ENCODE measurements around the gene CRLF1.

Gene CRLF1

GRCh38 chr19:18649371-18650020, 42.9 kb upstream of the CRLF1 start:
- Histone ChIP-seq H3K27ac (no peak overlapping the region), H3K9ac (ENCODE audit: insufficient read length) (no peak overlapping the region), H3K4me3 (no peak overlapping the region), H3K36me3 (ENCODE audit: insufficient read depth, low read length) (no peaks in the 10 kb centered on the region), H3K9me3 (ENCODE audit: low read depth, low read length) (no peaks in the 10 kb centered on the region)
- no peak for TF ChIP-seq FOXP2 (optimal IDR thresholded peaks at IDR 0.05; ENCODE audit: control extremely low read depth, extremely low read length, insufficient read depth)
- no peak for TF ChIP-seq EZH2 (IDR thresholded peaks at IDR 0.05)
- TF ChIP-seq POLR2AphosphoS5 (IDR thresholded peaks at IDR 0.05; ENCODE audit: borderline replicate concordance, low read depth, low read length): no peak
- no peak for DNase-seq (ENCODE audit: low read depth, low spot score)

GRCh38 chr19:18648973-18649315, 42.3 kb upstream of the CRLF1 start:
- H3K9me3 ChIP-seq (ENCODE audit: low read depth, low read length): no peaks in the 10 kb centered on the region
- H3K9ac ChIP-seq (ENCODE audit: insufficient read length): no peak overlapping the region
- no peak for DNase-seq (ENCODE audit: low read depth, low spot score)
- no peak overlapping the region for H3K27ac ChIP-seq
- H3K4me3 ChIP-seq: no peak overlapping the region
- no peaks in the 10 kb centered on the region for H3K36me3 ChIP-seq (ENCODE audit: insufficient read depth, low read length)
- TF ChIP-seq EZH2 (IDR thresholded peaks at IDR 0.05) (no peak), POLR2AphosphoS5 (IDR thresholded peaks at IDR 0.05; ENCODE audit: borderline replicate concordance, low read depth, low read length) (no peak), FOXP2 (optimal IDR thresholded peaks at IDR 0.05; ENCODE audit: control extremely low read depth, extremely low read length, insufficient read depth) (no peak)

GRCh38 chr19:18647807-18648206, 41.2 kb upstream of the CRLF1 start:
- Histone ChIP-seq H3K36me3 (ENCODE audit: insufficient read depth, low read length) (no peaks in the 10 kb centered on the region), H3K4me3 (no peak overlapping the region), H3K27ac (no peak overlapping the region), H3K9ac (ENCODE audit: insufficient read length) (no peak overlapping the region), H3K9me3 (ENCODE audit: low read depth, low read length) (no peaks in the 10 kb centered on the region)
- TF ChIP-seq POLR2AphosphoS5 (IDR thresholded peaks at IDR 0.05; ENCODE audit: borderline replicate concordance, low read depth, low read length) (no peak), EZH2 (IDR thresholded peaks at IDR 0.05) (no peak), FOXP2 (optimal IDR thresholded peaks at IDR 0.05; ENCODE audit: control extremely low read depth, extremely low read length, insufficient read depth) (no peak)
- no peak for DNase-seq (ENCODE audit: low read depth, low spot score)

- no peak overlapping the region for H3K4me3 ChIP-seq
- no peak overlapping the region for H3K27ac ChIP-seq
- no peak overlapping the region for H3K9ac ChIP-seq (ENCODE audit: insufficient read length)
- no peaks in the 10 kb centered on the region for H3K9me3 ChIP-seq (ENCODE audit: low read depth, low read length)
- H3K36me3 ChIP-seq (ENCODE audit: insufficient read depth, low read length): no peaks in the 10 kb centered on the region
- no peak for DNase-seq (ENCODE audit: low read depth, low spot score)
- no peak for TF ChIP-seq POLR2AphosphoS5 (IDR thresholded peaks at IDR 0.05; ENCODE audit: borderline replicate concordance, low read depth, low read length)
- no peak for TF ChIP-seq EZH2 (IDR thresholded peaks at IDR 0.05)
- TF ChIP-seq FOXP2 (optimal IDR thresholded peaks at IDR 0.05; ENCODE audit: control extremely low read depth, extremely low read length, insufficient read depth): no peak
These were observed 40.8 kb upstream of the CRLF1 start for GRCh38 chr19:18647371-18647767.

- no peak overlapping the region for H3K9ac ChIP-seq (ENCODE audit: insufficient read length)
- no peak for TF ChIP-seq EZH2 (IDR thresholded peaks at IDR 0.05)
These were observed 40.2 kb upstream of the CRLF1 start for GRCh38 chr19:18646535-18647370.

GRCh38 chr19:18645035-18645511, 38.5 kb upstream of the CRLF1 start:
- Histone ChIP-seq H3K27ac (no peak overlapping the region), H3K9ac (ENCODE audit: insufficient read length) (no peak overlapping the region), H3K36me3 (ENCODE audit: insufficient read depth, low read length) (no peaks in the 10 kb centered on the region), H3K4me3 (no peak overlapping the region), H3K9me3 (ENCODE audit: low read depth, low read length) (no peaks in the 10 kb centered on the region)
- DNase-seq (ENCODE audit: low read depth, low spot score): no peak
- no peak for TF ChIP-seq EZH2 (IDR thresholded peaks at IDR 0.05)
- no peak for TF ChIP-seq FOXP2 (optimal IDR thresholded peaks at IDR 0.05; ENCODE audit: control extremely low read depth, extremely low read length, insufficient read depth)
- no peak for TF ChIP-seq POLR2AphosphoS5 (IDR thresholded peaks at IDR 0.05; ENCODE audit: borderline replicate concordance, low read depth, low read length)

More at GRCh38 chr19:18646535-18647370, 40.2 kb upstream of the CRLF1 start:
- no peak overlapping the region for H3K27ac ChIP-seq
- H3K36me3 ChIP-seq (ENCODE audit: insufficient read depth, low read length): no peaks in the 10 kb centered on the region
- H3K9me3 ChIP-seq (ENCODE audit: low read depth, low read length): no peaks in the 10 kb centered on the region
- no peak overlapping the region for H3K4me3 ChIP-seq
- DNase-seq (ENCODE audit: low read depth, low spot score): no peak

- Histone ChIP-seq H3K4me3 (no peak overlapping the region), H3K9me3 (ENCODE audit: low read depth, low read length) (no peaks in the 10 kb centered on the region), H3K27ac (no peak overlapping the region), H3K9ac (ENCODE audit: insufficient read length) (no peak overlapping the region), H3K36me3 (ENCODE audit: insufficient read depth, low read length) (no peaks in the 10 kb centered on the region)
- no peak for TF ChIP-seq EZH2 (IDR thresholded peaks at IDR 0.05)
- TF ChIP-seq FOXP2 (optimal IDR thresholded peaks at IDR 0.05; ENCODE audit: control extremely low read depth, extremely low read length, insufficient read depth): no peak
- TF ChIP-seq POLR2AphosphoS5 (IDR thresholded peaks at IDR 0.05; ENCODE audit: borderline replicate concordance, low read depth, low read length): no peak
- DNase-seq (ENCODE audit: low read depth, low spot score): no peak
These were observed 37.8 kb upstream of the CRLF1 start for GRCh38 chr19:18644196-18645034.

GRCh38 chr19:18639706-18640243, 33.2 kb upstream of the CRLF1 start:
- no peak overlapping the region for H3K9ac ChIP-seq (ENCODE audit: insufficient read length)
- H3K36me3 ChIP-seq (ENCODE audit: insufficient read depth, low read length): no peaks in the 10 kb centered on the region
- no peak overlapping the region for H3K27ac ChIP-seq
- H3K9me3 ChIP-seq (ENCODE audit: low read depth, low read length): no peaks in the 10 kb centered on the region
- H3K4me3 ChIP-seq: no peak overlapping the region
- DNase-seq (ENCODE audit: low read depth, low spot score): no peak
- TF ChIP-seq EZH2 (IDR thresholded peaks at IDR 0.05): no peak
- no peak for TF ChIP-seq POLR2AphosphoS5 (IDR thresholded peaks at IDR 0.05; ENCODE audit: borderline replicate concordance, low read depth, low read length)
